GDM1 (cell line): ENCODE data around the gene PRDM16.

Source experiments
- DNase-seq: peaks from one replicate; lab custom pipeline; 2025; lab: John Stamatoyannopoulos, UW

Gene PRDM16

GRCh38 chr1:3103967-3104677 lies 35.1 kb downstream of the PRDM16 start:
- no peak for DNase-seq

- no peak for DNase-seq
Observed at GRCh38 chr1:3105167-3105863, 36.3 kb downstream of the PRDM16 start.

- no peak for DNase-seq
Observed at GRCh38 chr1:3106216-3106615, 37.2 kb downstream of the PRDM16 start.

- no peak for DNase-seq
Observed at GRCh38 chr1:3107201-3107600, 38.2 kb downstream of the PRDM16 start.

GRCh38 chr1:3109355-3109754 lies 40.4 kb downstream of the PRDM16 start:
- DNase-seq, result no peak

- no peak for DNase-seq
Observed at GRCh38 chr1:3111348-3112021, 42.5 kb downstream of the PRDM16 start.

- no peak for DNase-seq
Observed at GRCh38 chr1:3112526-3112925, 43.5 kb downstream of the PRDM16 start.

- no peak for DNase-seq
Observed at GRCh38 chr1:3113047-3113740, 44.2 kb downstream of the PRDM16 start.

GRCh38 chr1:3113741-3114056 lies 44.7 kb downstream of the PRDM16 start:
- DNase-seq, result no peak

GRCh38 chr1:3114131-3114744 lies 45.2 kb downstream of the PRDM16 start:
- no peak for DNase-seq

- DNase-seq, result no peak
Observed at GRCh38 chr1:3114846-3115245, 45.8 kb downstream of the PRDM16 start.

- DNase-seq, result no peak
Observed at GRCh38 chr1:3115275-3116149, 46.5 kb downstream of the PRDM16 start.

- no peak for DNase-seq
Observed at GRCh38 chr1:3116150-3116510, 47.1 kb downstream of the PRDM16 start.

GRCh38 chr1:3116560-3116959 lies 47.6 kb downstream of the PRDM16 start:
- DNase-seq, result no peak

GRCh38 chr1:3117879-3118278 lies 48.9 kb downstream of the PRDM16 start:
- no peak for DNase-seq

GRCh38 chr1:3119061-3119460 lies 50.1 kb downstream of the PRDM16 start:
- no peak for DNase-seq

GRCh38 chr1:3119725-3120124 lies 50.7 kb downstream of the PRDM16 start:
- no peak for DNase-seq

GRCh38 chr1:3120140-3120539 lies 51.1 kb downstream of the PRDM16 start:
- DNase-seq, result no peak

GRCh38 chr1:3120994-3121393 lies 52.0 kb downstream of the PRDM16 start:
- DNase-seq, result no peak

GRCh38 chr1:3121401-3122210 lies 52.6 kb downstream of the PRDM16 start:
- no peak for DNase-seq

GRCh38 chr1:3122311-3122710 lies 53.3 kb downstream of the PRDM16 start:
- DNase-seq, result no peak
